Renal cortex interstitium (tissue), 11 donors: ENCODE results near the gene GPR62. TPM values are rescaled to one million over a fixed set of nuclear protein-coding genes. Genes with fewer than 3 reads are reported as not detected.
"Not testable (repeated sequence)": the region's sequence is repeated elsewhere in the genome, so short reads cannot be mapped to it uniquely, and the experiment has no call there.

Source experiments
- DNase-seq, 11 donors: peaks; one replicate each; pipeline ENCODE4 v3.0.0-alpha.2; 2013; ENCODE audit warnings: low read depth in 9 of 11, low spot score in 4 of 11; ENCODE audit errors: extremely low read depth in 1 of 11
- polyA plus RNA-seq, 3 donors: library from polyadenylated mRNA; unstranded; fragments of 120-200 nt; gene quantifications; one replicate each; pipeline ENCODE4 v1.2.1, GENCODE V29; 2013; ENCODE audit not compliant: insufficient read length in 3 of 3

Gene GPR62
- polyA plus RNA-seq, 3 donors = 0.40 to 0.83 (median 0.53) TPM

- DNase-seq = no peak
Observed at GRCh38 chr3:51982352-51982837, 27.2 kb downstream of the GPR62 start.

DNA sequence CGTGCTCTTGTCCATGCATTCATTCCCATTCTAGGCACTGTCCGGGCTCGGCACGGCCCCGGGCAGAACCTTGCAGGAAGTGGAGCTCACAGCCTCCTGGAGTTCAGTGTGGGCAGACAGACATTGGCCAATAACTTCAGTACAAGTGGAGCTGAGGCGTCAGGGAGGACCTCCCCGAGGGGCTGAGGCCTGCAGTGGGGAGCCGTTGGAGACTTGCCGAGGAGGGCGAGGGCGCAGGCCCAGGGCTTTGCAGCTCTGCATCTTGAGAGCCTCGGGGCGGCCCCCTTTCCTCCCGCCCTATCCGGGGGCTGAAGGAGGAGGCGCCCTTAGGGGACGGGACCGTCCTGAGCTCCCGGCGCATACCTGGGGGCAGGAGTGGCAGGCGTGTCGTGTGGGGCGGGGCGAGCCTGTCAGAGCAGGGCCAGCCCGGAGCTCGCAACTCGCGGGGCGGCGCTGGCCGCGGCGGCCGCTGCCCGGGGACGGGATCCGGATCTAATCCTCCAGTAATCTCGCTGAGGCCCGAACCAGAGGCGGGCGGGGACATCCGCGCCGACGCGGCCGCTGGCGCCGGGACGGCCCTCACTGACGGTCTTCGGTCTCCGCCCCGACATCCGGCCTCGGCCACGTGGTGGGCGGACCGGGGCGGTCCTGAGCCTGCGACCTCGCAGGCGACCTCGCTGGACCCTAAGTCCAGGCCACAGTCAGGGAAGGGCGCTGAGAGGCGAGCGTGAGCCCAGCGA is 27.8 kb downstream of the GPR62 start, which contains the start of gene ACY1:
Gene ACY1 (plus strand): TSS at position 698 of the 740 bp plus-strand sequence. CDS start 530 bp downstream, outside the sequence.
- peak in 7 of 11 donors; percentile 65 to 83 (median 77) for DNase-seq

DNA sequence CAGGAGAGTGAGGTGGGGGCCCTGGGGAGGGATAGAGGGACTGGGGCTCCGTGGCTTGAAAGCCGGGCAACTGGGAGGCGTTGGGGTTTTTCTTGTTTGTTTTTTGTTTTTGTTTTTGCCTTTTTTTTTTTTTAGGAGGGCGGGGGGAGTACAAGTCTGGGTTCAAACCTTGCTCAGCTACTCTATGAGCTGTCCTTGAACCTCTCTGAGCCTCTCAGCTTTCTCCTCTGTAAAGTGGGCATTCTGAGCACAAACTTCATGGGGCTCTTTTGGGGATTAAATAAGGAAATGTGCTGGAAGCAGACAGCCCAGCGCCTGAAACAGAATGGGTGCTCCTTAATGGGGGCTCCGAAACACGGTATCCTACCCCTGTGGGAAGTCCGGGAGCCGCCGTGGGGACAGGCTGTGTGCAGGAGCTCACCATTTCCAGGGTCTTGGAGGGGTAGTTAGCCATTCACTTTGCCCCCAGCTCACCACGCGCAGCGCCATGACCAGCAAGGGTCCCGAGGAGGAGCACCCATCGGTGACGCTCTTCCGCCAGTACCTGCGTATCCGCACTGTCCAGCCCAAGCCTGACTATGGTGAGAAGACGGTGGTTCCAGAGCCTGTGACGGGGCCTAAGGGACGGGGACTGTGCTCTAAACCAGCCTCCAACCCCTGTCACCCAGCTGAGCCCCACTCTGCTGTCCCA is 28.5 kb downstream of the GPR62 start:
- no peak for DNase-seq

DNA sequence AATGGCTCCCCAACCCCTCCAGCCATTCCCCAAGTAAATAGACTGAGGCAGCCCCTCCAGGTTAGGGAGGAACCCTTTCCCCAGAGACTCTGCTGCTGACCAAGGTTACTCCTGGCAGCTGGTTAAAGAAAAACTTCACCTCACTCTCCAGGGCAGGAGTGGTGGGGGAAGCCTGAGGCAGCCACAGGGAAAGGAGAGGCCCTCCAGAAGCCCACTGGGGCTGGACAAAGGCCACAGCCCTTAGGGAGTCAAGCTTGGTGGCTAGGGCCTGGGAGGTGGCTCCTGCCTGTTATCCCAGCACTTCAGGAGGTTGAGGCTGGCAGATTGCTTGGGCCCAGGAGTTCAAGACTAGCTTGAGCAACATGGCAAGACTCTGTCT is 29.1 kb downstream of the GPR62 start:
- DNase-seq = no peak

GRCh38 chr3:51985063-51985462 is 29.9 kb downstream of the GPR62 start:
- DNase-seq = no peak

DNA sequence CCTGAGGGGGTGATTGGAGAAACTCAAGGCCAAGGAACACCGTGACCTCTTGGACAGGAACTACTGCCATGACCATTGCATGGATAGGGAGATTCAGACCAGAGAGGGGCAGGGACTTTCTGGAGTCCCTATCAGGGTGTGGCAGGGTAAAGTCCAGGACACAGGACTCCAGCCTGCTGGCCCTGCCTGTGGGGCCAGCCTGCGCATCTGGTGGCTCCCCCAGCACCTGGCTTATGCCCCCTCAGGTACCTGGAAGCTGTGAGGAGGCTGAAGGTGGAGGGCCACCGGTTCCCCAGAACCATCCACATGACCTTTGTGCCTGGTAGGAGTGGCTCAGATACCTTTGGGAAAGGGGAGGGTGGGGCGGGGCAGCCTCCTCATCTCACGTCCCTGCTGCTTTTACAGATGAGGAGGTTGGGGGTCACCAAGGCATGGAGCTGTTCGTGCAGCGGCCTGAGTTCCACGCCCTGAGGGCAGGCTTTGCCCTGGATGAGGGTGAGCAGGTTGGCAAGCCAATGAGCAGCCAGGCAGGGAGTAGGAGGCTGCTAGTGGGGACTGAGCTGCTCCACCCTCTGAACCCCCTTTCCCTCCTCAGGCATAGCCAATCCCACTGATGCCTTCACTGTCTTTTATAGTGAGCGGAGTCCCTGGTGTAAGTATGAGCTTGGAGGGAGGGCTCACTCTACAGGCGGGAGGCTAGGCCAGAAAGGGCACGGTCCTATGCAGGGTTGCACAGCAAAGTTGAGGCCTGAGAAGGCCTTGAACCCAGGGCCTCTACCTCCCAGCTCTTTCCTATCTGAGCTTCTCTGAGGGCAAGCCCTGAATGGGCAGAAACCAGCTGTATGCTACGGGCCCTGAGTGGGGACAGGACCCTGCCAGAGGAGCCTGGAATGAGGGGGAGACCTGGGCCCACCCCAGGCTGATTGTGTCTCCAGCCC is 31.1 kb downstream of the GPR62 start:
- no peak for DNase-seq

GRCh38 chr3:51987568-51987967 is 32.4 kb downstream of the GPR62 start:
- no peak for DNase-seq

GRCh38 chr3:51988286-51989146 is 33.3 kb downstream of the GPR62 start:
- DNase-seq = no peak

DNA sequence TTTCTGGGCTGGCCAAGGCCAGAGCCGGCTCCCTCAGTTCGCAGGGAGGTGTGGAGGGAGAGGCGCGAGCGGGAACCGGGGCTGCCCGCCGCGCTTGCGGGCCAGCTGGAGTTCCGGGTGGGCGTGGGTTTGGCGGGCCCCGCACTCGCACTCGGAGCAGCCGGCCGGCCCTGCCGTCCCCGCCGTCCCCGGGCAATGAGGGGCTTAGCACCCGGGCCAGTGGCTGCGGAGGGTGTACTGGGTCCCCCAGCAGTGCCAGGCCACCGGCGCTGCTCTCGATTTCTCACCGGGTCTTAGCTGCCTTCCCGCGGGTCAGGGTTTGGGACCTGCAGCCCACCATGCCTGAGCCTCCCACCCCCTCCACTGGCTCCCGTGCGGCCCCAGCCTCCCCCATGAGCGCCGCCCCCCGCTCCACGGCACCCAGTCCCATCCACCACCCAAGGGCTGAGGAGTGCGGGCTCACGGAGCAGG is 35.4 kb downstream of the GPR62 start:
- not testable (repeated sequence) for DNase-seq

GRCh38 chr3:51992017-51992682 is 37.0 kb downstream of the GPR62 start:
- no peak for DNase-seq

DNA sequence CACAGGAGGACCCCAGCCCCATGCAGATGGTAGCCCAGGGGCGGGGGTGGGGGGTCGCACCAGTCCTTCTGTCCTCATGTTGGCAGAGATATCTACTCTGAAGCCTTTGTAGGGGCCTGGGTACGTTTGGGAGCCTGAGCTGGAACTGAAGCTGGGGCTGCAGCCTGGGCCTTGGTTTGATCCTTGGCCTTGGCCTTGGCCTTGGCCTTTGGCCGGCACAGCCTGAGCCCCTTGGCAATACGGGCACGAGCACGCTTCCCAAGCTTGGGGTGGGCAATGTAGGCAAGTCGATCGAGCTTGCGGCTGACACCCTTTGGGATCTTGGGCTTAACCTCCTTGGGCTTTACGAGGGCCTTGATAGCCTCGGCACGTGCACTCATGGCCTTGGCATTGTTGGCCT is 38.5 kb downstream of the GPR62 start:
- DNase-seq = not testable (repeated sequence)

DNA sequence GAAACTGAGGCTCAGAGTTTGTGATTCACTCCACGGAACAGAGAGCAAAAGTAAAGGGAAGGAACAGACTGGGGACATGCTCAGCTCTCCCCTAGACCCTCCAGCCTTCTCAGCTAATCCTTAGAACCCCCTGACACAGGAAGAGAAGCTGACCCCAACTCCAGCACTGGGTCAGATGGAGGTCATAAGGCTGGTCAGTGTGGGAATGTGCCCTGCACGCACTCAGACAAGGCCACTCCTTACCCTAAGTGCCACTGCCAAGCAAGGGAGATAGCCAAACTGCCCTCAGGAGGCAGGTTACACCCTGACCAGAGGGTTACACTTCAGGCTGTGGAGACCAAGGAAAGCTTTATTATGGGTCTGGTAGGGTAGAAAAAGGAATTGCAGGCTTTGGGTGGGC is 39.3 kb downstream of the GPR62 start:
- no peak for DNase-seq

- DNase-seq = peak in 10 of 11 donors; percentile 86 to 96 (median 93)
Observed at GRCh38 chr3:51995346-51996163, 40.4 kb downstream of the GPR62 start, which contains the start of gene RPL29. RPL29 (minus strand) TSS chr3:51995895; CDS start chr3:51995461, 434 bp downstream.

DNA sequence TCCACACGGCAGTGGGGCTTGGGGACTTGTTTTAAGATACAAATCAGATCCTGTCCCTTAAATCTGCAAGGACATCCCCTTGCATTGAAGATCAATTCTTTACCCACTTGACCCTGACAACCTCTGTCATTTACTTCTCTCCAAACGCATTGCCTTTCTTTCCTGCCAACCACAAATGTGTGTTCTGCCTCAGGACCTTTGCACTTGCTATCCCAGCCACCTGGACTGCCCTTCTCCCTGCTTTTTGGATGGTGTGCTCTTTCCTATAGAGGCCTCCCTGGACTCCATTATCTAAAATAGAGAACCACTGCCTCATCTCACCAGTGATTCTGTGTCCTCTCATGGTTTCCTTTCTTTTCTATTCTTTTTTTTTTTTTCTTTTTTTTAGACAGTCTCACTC is 42.0 kb downstream of the GPR62 start:
- DNase-seq = no peak

GRCh38 chr3:51997935-51998596 is 42.9 kb downstream of the GPR62 start:
- DNase-seq = no peak

DNA sequence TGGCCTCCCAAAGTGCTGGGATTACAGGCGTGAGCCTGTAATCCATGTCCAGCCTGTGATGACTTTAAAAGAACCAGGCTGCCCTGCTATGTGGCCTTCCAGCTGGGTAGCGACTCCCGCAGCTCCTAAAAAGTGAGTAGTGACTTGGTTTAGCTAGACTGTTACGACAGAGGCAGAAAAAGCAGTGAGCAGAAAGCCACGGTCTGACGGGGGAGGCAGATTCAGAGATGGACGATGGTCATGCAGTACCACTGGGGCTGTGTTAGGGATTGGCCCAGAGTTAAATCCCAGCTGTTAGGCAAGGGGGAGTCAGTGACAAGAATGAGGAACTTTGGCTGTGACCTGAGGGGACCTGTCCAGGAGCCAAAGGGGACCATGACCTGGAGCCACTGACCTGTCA is 43.6 kb downstream of the GPR62 start:
- DNase-seq = no peak
